Prostate gland (tissue), 2 donors: Measurements from ENCODE around the gene TMEM147.

ENCODE experiments used
- POLR2AphosphoS5 ChIP-seq: sonication (generic); formaldehyde crosslinking; IDR thresholded peaks from one replicate; pipeline ENCODE4 v1.6.1; 2017; ENCODE audit warnings: antibody characterized with exemption
- TF ChIP-seq, protein P1 (sequence below), 4 experiments: fragments of 200-600 bp in 2 of 4; fragments of 450-650 bp in 2 of 4; sonication (generic) in 2 of 4; IDR thresholded peaks; 1 replicate in 3 of 4; 2 replicates in 1 of 4; pipeline ENCODE4 v1.5.1; 2016 to 2019; ENCODE audit warnings: antibody characterized with exemption in 4 of 4, mild to moderate bottlenecking in 2 of 4, moderate library complexity in 2 of 4

DNA sequence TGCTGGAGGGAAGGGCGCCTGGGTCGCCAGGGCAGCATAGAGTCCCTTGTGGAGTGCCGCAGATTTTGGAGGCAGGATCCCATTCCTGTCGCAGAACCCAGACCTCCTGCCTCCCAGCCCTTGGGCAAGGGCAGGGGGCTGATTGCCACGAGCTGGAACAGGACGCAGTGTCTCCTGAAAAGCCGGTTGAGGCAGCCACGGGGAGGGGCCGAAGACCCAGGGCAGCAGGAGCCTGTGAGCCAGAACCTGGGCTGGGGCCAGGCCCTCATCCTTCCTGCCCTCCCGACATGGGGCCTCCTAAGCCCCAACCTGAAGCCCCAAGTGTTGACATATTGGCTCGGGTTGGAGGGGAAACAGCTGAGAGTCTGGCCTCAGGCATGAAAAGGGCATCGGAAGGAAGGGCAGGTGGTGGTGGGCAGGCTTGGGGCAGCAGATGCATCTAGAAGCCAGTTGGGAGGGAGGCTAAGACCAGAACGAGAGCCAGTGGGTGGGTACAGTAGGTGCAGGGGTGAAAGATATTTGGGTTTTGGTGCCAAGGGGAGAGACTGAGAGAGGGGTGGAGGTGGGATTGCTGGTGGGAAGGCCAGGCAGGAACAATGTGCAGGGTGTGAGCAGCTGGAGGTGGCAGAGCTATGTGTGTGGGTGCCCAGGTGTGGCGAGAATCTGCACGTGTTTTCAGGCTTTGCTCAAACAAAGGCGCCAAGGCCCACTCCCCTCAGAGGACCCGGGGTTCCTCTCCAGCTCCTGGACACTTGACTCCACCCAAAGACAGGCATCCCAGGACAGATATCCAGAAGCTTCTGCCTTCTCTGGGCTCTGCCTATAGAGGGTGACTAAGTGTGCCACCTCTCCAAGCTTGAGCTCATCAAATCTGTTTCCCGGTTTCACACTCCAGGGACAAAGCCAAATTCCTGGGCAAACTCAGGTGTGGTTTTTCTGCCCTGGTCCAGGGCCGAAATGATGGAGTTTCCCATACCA lies 15.9 kb upstream of the TMEM147 start:
- TF ChIP-seq, protein P1, sequence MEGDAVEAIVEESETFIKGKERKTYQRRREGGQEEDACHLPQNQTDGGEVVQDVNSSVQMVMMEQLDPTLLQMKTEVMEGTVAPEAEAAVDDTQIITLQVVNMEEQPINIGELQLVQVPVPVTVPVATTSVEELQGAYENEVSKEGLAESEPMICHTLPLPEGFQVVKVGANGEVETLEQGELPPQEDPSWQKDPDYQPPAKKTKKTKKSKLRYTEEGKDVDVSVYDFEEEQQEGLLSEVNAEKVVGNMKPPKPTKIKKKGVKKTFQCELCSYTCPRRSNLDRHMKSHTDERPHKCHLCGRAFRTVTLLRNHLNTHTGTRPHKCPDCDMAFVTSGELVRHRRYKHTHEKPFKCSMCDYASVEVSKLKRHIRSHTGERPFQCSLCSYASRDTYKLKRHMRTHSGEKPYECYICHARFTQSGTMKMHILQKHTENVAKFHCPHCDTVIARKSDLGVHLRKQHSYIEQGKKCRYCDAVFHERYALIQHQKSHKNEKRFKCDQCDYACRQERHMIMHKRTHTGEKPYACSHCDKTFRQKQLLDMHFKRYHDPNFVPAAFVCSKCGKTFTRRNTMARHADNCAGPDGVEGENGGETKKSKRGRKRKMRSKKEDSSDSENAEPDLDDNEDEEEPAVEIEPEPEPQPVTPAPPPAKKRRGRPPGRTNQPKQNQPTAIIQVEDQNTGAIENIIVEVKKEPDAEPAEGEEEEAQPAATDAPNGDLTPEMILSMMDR (IDR thresholded peaks at IDR 0.05) = no peak
- TF ChIP-seq POLR2AphosphoS5 = no peak
